GM20431 (cell line): ENCODE data around the gene ETV6.

Experiments
- in situ Hi-C: fragments of 300-500 bp; cut with MseI, MboI; formaldehyde crosslinking; loops from one replicate; pipeline ENCODE4 v1.15.0; 2020; ENCODE audit warnings: low sequenced_read_pairs; ENCODE audit not compliant: unreplicated experiment

The ETV6 gene

GRCh38 chr12:11787933-11788849, 138.7 kb downstream of the ETV6 start:
- in situ Hi-C loops = no loop called here

GRCh38 chr12:11793921-11794710, 144.6 kb downstream of the ETV6 start:
- in situ Hi-C loops = no loop called here

DNA sequence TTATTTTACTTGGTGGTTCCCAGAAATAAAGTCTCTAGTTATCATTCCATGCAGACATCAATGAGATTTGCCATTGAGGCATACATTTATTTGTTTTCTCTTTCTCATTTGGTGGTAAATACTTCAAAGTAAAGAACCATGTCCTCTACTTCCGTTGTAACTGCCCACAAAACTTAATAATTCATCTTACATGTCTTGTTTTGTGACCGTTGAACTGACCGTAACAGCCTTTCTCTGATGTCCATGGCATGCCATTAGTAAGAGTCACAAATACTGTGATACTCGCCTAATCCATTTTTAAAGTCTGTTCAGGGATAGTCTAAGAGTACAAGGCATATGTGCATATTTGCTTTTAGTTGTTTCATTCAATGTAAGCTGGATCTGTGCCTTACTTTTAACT, 145.3 kb downstream of the ETV6 start:
- in situ Hi-C loops = no loop called here

DNA sequence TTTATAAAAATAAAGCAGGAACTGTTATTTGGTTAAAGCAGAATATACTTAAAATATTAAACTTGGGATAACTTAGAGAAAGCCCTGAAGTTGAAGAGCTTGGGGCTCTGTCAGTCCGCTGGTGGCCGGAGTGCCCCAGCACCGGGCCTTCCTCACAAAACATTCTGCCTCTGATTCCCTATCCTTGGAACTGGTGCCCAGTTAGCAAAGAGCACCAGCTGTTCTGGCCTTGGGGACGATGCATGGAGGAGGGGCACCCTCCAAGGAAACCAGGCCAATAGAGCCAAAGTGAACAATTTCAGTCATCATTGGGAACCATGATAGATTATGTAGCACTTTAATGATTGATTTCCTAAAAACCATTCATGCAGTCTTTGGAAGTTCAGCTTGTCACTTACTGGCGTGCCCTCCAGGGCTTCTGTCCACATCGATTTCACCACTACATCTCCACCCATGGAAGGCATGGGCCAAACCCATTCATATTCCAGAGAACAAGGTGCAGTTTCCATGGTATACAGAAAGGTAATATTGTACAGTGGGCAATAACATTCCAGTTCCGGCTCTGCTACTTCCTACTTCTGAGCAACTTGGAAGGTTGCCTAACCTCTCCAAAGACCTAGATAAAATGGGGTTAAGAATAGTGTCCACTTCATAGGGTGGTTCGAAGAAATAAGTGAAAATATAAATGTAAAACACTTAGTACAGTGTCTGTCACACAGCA, 145.9 kb downstream of the ETV6 start:
- in situ Hi-C loops = no loop called here

- in situ Hi-C loops = no loop called here
Observed at GRCh38 chr12:11795913-11796459, 146.5 kb downstream of the ETV6 start.

GRCh38 chr12:11797317-11797913, 147.9 kb downstream of the ETV6 start:
- in situ Hi-C loops = no loop called here

- in situ Hi-C loops = no loop called here
Observed at GRCh38 chr12:11798006-11798708, 148.7 kb downstream of the ETV6 start.

DNA sequence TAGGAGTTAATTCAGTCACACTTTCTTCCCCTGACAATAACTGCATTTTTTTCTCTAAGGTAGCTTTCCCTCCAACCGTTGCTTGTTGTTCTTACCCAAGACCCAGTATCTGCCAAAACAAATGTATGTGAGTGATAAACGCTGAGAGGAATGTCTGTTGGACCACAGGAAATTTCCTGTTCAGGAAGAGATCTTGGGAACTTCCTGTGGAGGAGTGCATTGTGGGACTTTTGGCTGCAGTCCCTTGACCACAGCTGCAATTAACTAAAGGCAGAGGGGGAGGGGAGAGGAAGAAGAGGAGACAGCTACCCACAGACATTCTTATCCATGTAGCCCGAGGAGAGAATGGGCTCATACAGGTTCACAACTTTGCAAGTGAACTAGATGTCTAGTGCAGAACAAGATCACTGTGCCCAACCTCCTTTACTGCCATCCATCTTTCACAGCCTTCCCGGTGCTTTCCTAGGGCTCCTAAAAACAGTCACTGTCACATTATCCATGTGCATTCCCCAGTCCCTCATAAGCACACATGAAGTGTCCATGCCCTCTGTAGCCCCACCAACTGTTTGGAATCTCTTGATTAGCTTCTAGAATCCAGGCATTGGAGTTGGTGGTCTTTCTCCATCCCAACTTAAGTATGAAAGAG, 149.5 kb downstream of the ETV6 start:
- in situ Hi-C loops = no loop called here

- in situ Hi-C loops = no loop called here
Observed at GRCh38 chr12:11799502-11799873, 150.0 kb downstream of the ETV6 start.

- in situ Hi-C loops = no loop called here
Observed at GRCh38 chr12:11801643-11802042, 152.2 kb downstream of the ETV6 start.

GRCh38 chr12:11804130-11804529, 154.7 kb downstream of the ETV6 start:
- in situ Hi-C loops = no loop called here

DNA sequence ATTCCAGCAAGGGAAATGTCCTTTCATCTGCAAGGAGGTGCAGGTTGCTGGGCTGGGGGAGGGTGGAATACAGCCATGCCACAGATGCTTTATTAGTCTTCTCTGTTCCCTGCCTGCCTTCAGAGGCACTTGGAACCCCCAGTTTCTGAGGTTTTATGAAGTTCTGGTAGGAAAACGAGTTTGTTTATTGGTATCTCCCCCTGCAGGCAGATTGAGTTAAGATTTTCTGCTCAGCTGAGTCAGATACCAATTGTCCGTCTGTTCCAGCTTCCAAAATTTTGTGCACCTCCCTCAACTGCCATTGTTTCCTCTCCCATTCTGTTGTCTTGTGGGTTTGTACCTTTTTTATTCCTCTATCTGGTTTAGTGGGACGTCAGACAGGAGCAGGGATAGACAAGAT, 155.6 kb downstream of the ETV6 start:
- in situ Hi-C loops = no loop called here

- in situ Hi-C loops = no loop called here
Observed at GRCh38 chr12:11805680-11806079, 156.2 kb downstream of the ETV6 start.

DNA sequence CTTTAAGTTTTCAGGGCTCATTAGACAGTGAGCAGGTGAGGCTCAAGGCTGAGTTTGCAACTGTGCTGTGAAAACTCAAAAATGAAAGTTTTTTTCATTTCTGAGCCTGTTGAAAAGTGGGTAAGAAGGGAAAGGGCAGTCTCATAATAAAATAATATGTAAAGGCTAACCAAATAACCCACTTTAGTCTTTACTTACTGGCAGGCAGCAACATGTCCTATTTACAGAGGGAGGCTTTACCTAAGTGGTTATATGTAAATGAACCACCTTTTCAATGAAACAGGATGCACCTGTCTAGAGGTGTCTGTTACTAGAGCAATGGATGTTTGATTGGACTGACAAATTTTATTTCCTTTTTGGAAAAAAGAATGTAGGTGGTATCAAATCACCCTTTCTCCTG, 158.0 kb downstream of the ETV6 start:
- in situ Hi-C loops = no loop called here

DNA sequence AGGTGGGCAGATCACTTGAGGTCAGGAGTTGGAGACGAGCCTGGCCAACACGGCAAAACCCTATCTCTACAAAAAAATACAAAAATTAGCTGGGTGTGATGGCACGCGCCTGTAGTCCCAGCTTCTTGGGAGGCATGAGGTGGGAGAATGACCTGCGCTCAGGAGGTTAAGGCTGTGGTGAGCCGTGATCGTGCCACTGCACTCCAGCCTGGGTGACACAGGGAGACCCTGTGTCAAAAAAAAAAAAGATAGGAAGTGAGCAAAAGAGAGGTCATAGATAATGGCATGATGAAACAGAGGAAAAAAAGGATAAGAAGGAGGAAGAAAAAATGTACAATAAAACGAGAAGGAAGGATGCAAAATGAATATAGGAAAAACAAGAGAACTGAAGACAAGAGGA, 159.5 kb downstream of the ETV6 start:
- in situ Hi-C loops = no loop called here

- in situ Hi-C loops = no loop called here
Observed at GRCh38 chr12:11810206-11810545, 160.7 kb downstream of the ETV6 start.

DNA sequence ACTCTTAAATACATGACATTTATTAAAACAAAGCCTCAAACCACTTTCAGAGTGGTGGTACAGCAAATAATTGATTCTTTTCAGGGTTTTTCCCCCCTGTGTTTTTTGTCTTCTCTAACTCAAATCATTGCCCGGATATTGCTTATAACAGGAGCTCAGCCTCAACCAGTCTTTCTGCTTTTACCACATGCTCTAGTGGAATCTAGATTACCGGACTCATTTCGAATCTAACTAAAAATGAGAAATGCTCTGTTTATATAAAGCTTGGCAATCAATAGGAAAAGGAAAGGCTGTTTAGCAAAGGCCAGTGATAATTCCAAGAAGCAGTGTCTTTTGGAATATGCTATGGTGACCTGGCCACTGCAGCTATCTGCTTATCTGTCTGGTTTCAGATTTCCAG, 161.5 kb downstream of the ETV6 start:
- in situ Hi-C loops = no loop called here

- in situ Hi-C loops = no loop called here
Observed at GRCh38 chr12:11812241-11812585, 162.7 kb downstream of the ETV6 start.
